B cell (primary cell): ENCODE results near the gene ICAM1. TPM values are rescaled to one million over a fixed set of nuclear protein-coding genes. Genes with fewer than 3 reads are reported as not detected.

ENCODE experiments used
- ATAC-seq: fragments of 200-7000 bp; cut with Tn5 transposase; one replicate; pipeline ENCODE4 v1.10.0; 2021; ENCODE audit warnings: low read depth, mild to moderate bottlenecking, moderate number of reproducible peaks, moderate library complexity
- CTCF ChIA-PET: fragments of 350-600 bp; sonication (Branson Sonifier 250); formaldehyde crosslinking; loops from one replicate; lab custom pipeline; 2021; ENCODE audit warnings: antibody characterized with exemption, inconsistent platforms; lab: Charles Lee
- POLR2A ChIA-PET: fragments of 350-600 bp; sonication (Branson Sonifier 250); formaldehyde crosslinking; loops from one replicate; lab custom pipeline; 2021; ENCODE audit warnings: antibody characterized with exemption; lab: Charles Lee
- DNase-seq: peaks from one replicate; pipeline ENCODE4 v3.0.0; 2013
- H2AFZ ChIP-seq: 2 replicates; pipeline ENCODE4 v1.6.1; 2012; ENCODE audit warnings: mild to moderate bottlenecking, low read depth, low read length; ENCODE audit not compliant: insufficient read depth, poor library complexity, severe bottlenecking
- H3K27ac ChIP-seq, 2 donors: 1 replicate in 1 of 2; 2 replicates in 1 of 2; pipeline ENCODE4 v1.5.1; 2012 to 2013; ENCODE audit warnings: low read length in 2 of 2, mild to moderate bottlenecking in 2 of 2, moderate library complexity in 1 of 2
- H3K27me3 ChIP-seq, 4 experiments: fragments of 200-600 bp in 1 of 4; sonication (generic) in 1 of 4; replicated peaks in 1 of 4; 1 replicate in 2 of 4; 2 replicates in 2 of 4; pipeline versions ENCODE4 v1.6.1 to v1.7.0; 2013 to 2016; ENCODE audit warnings: low read length in 3 of 4, mild to moderate bottlenecking in 2 of 4, mixed read lengths in 1 of 4, moderate library complexity in 1 of 4; ENCODE audit not compliant: insufficient read depth in 4 of 4, control insufficient read depth in 3 of 4; ENCODE audit errors: control extremely low read depth in 1 of 4
- H3K36me3 ChIP-seq, 2 experiments: replicated peaks in 1 of 2; 1 replicate in 1 of 2; 2 replicates in 1 of 2; pipeline versions ENCODE4 v1.6.1 to v1.7.1; 2013; ENCODE audit warnings: low read length in 1 of 2; ENCODE audit not compliant: insufficient read depth in 2 of 2, control insufficient read depth in 1 of 2; ENCODE audit errors: control extremely low read depth in 1 of 2, extremely low read depth in 1 of 2
- H3K4me1 ChIP-seq, 2 donors: fragments of 200-600 bp in 1 of 2; sonication (generic) in 1 of 2; 1 replicate in 1 of 2; 2 replicates in 1 of 2; pipeline versions ENCODE4 v1.5.1 to v1.6.1; 2013 to 2017; ENCODE audit warnings: low read length in 2 of 2; ENCODE audit not compliant: control insufficient read depth in 2 of 2, insufficient read depth in 2 of 2
- H3K4me2 ChIP-seq: replicated peaks from 2 replicates; pipeline ENCODE3; 2012; ENCODE audit warnings: mild to moderate bottlenecking, low read depth, low read length; ENCODE audit not compliant: poor library complexity, severe bottlenecking
- H3K4me3 ChIP-seq, 5 experiments: fragments of 200-600 bp in 1 of 5; sonication (generic) in 1 of 5; 1 replicate in 3 of 5; 2 replicates in 2 of 5; pipeline versions ENCODE4 v1.5.1 to v1.7.0; 2011 to 2016; ENCODE audit warnings: low read length in 4 of 5, mild to moderate bottlenecking in 4 of 5, low read depth in 2 of 5, control low read depth in 1 of 5, moderate library complexity in 1 of 5; ENCODE audit not compliant: insufficient read depth in 1 of 5; ENCODE audit errors: control extremely low read depth in 1 of 5, extremely low read depth in 1 of 5
- H3K79me2 ChIP-seq: fragments of 200-600 bp; sonication (generic); one replicate; pipeline ENCODE4 v1.6.0; 2016; ENCODE audit warnings: low read length; ENCODE audit not compliant: control insufficient read depth, insufficient read depth
- H3K9ac ChIP-seq: fragments of 200-600 bp; sonication (generic); 2 replicates; pipeline ENCODE4 v1.6.1; 2017; ENCODE audit warnings: mild to moderate bottlenecking, low read length, moderate library complexity
- H3K9me3 ChIP-seq, 3 donors: one replicate each; pipeline versions ENCODE4 v1.6.1 to v1.7.1; 2013; ENCODE audit warnings: low read length in 2 of 3; ENCODE audit not compliant: control insufficient read depth in 2 of 3, insufficient read depth in 1 of 3; ENCODE audit errors: control extremely low read depth in 1 of 3
- H4K20me1 ChIP-seq: 2 replicates; pipeline ENCODE4 v1.6.0; 2012; ENCODE audit warnings: mild to moderate bottlenecking, low read length; ENCODE audit not compliant: insufficient read depth, control insufficient read depth, poor library complexity, severe bottlenecking
- H3K27ac Mint-ChIP-seq: one replicate; pipeline ENCODE4 v1.8.0; 2021; ENCODE audit warnings: mixed read lengths
- H3K27me3 Mint-ChIP-seq: one replicate; pipeline ENCODE4 v1.8.0; 2021; ENCODE audit warnings: mixed read lengths
- H3K4me1 Mint-ChIP-seq: one replicate; pipeline ENCODE4 v1.8.0; 2021; ENCODE audit warnings: mixed read lengths
- H3K4me3 Mint-ChIP-seq: one replicate; pipeline ENCODE4 v1.8.0; 2021; ENCODE audit warnings: mixed read lengths
- H3K9me3 Mint-ChIP-seq: one replicate; pipeline ENCODE4 v1.8.0; 2022; ENCODE audit warnings: mixed read lengths; ENCODE audit not compliant: insufficient read depth
- EZH2 ChIP-seq: IDR thresholded peaks from 2 replicates; pipeline ENCODE4 v1.6.1; 2012; ENCODE audit warnings: borderline replicate concordance, low read depth, mild to moderate bottlenecking, moderate library complexity, low read length; ENCODE audit not compliant: insufficient read depth, poor library complexity, severe bottlenecking
- WGBS: methylation state at CpG from one replicate; pipeline ENCODE4 v1.1.5; 2013; ENCODE audit warnings: missing lambda C conversion rate; ENCODE audit not compliant: insufficient coverage; 5-methylcytosine and 5-hydroxymethylcytosine counted together
- intact Hi-C: fragments of 100-400 bp; cut with micrococcal nuclease; formaldehyde crosslinking; loops from one replicate; pipeline ENCODE4 v1.10.0; 2022
- polyA plus RNA-seq: library from polyadenylated mRNA; depleted of rRNA; stranded (reverse); fragments of >200 nt; gene quantifications from 2 replicates; pipeline ENCODE4 v1.2.3, GENCODE V29; 2012
- total RNA-seq, 2 donors: library from RNA; stranded (reverse); fragments of 120-200 nt in 1 of 2; gene quantifications; 1 replicate in 1 of 2; 2 replicates in 1 of 2; pipeline versions ENCODE4 v1.2.3 to v1.2.4, GENCODE V29; 2013 to 2022
- TF ChIP-seq, protein P1 (sequence below): fragments of 200-600 bp; IDR thresholded peaks from one replicate; pipeline ENCODE4 v1.8.0; 2022; ENCODE audit warnings: antibody characterized with exemption, mild to moderate bottlenecking

Gene ICAM1
- total and polyA plus RNA-seq, 2 donors (not counting 1 experiment from before 2014, with no cell fraction given), result 7.3 to 11.9 TPM

- Mint-ChIP-seq H3K27me3 (peaks cover 39% of the 10 kb centered on the region), H3K27ac (no peak overlapping the region), H3K4me1 (peaks cover 58% of the 10 kb centered on the region), H3K9me3 (no peaks in the 10 kb centered on the region), H3K4me3 (peak overlapping the region; percentile 87)
- Histone ChIP-seq H4K20me1 (peaks cover 29% of the 10 kb centered on the region), H3K4me2 (peak overlapping the region; percentile 96), H3K9me3 (peaks cover 0 to 55% (median 0%) of the 10 kb centered on the region in 3 donors), H3K79me2 (no peaks in the 10 kb centered on the region), H3K4me1 (peaks cover 72 to 74% of the 10 kb centered on the region in 2 donors), H3K9ac (no peak overlapping the region), H3K27me3 (peaks cover 0 to 75% (median 50%) of the 10 kb centered on the region in 4 experiments), H2AFZ (no peak overlapping the region), H3K36me3 (no peaks in the 10 kb centered on the region), H3K27ac (no peak overlapping the region), H3K4me3 (no peak overlapping the region)
- intact Hi-C loops, result no loop called here
- no peak for TF ChIP-seq EZH2
- TF ChIP-seq, protein P1, sequence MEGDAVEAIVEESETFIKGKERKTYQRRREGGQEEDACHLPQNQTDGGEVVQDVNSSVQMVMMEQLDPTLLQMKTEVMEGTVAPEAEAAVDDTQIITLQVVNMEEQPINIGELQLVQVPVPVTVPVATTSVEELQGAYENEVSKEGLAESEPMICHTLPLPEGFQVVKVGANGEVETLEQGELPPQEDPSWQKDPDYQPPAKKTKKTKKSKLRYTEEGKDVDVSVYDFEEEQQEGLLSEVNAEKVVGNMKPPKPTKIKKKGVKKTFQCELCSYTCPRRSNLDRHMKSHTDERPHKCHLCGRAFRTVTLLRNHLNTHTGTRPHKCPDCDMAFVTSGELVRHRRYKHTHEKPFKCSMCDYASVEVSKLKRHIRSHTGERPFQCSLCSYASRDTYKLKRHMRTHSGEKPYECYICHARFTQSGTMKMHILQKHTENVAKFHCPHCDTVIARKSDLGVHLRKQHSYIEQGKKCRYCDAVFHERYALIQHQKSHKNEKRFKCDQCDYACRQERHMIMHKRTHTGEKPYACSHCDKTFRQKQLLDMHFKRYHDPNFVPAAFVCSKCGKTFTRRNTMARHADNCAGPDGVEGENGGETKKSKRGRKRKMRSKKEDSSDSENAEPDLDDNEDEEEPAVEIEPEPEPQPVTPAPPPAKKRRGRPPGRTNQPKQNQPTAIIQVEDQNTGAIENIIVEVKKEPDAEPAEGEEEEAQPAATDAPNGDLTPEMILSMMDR, result no peak
- 33% methylated on average over 48 of the region's 49 CpGs for WGBS
- no peak for ATAC-seq
- CTCF ChIA-PET, result interaction anchor here (1.1 kb wide), 1 partner anchor 23 kb away, joined by 5 read pairs; the partner anchor contains the start of gene ICAM1
- peak; percentile 44 for DNase-seq
- POLR2A ChIA-PET, result interaction anchor here (0.8 kb wide), 1 partner anchor 22 kb away, joined by 3 read pairs; no protein-coding TSS in a partner anchor
Observed at GRCh38 chr19:10293637-10294367, 22.9 kb downstream of the ICAM1 start.

- Histone ChIP-seq H3K4me3 (no peak overlapping the region), H2AFZ (no peak overlapping the region), H3K27ac (no peak overlapping the region), H3K9ac (no peak overlapping the region), H3K4me1 (peaks cover 66 to 68% of the 10 kb centered on the region in 2 donors), H4K20me1 (peaks cover 29% of the 10 kb centered on the region), H3K4me2 (peak overlapping the region; percentile 96), H3K9me3 (peaks cover 0 to 50% (median 0%) of the 10 kb centered on the region in 3 donors), H3K36me3 (no peaks in the 10 kb centered on the region), H3K79me2 (no peaks in the 10 kb centered on the region), H3K27me3 (peaks cover 0 to 70% (median 45%) of the 10 kb centered on the region in 4 experiments)
- H3K27me3 Mint-ChIP-seq, result peaks cover 39% of the 10 kb centered on the region
- intact Hi-C loops, result no loop called here
- H3K4me3 Mint-ChIP-seq, result peak overlapping the region; percentile 44
- H3K9me3 Mint-ChIP-seq, result no peaks in the 10 kb centered on the region
- ATAC-seq (no peak), DNase-seq (peak; percentile 43)
- CTCF ChIA-PET, result interaction anchor here (1.1 kb wide), 1 partner anchor 23 kb away, joined by 5 read pairs; the partner anchor contains the start of gene ICAM1
- peaks cover 52% of the 10 kb centered on the region for H3K4me1 Mint-ChIP-seq
- POLR2A ChIA-PET, result interaction anchor here (0.8 kb wide), 1 partner anchor 23 kb away, joined by 3 read pairs; no protein-coding TSS in a partner anchor
- H3K27ac Mint-ChIP-seq, result peak overlapping the region; percentile 37
- 25% methylated on average over 25 of the region's 25 CpGs for WGBS
- no peak for TF ChIP-seq EZH2
- TF ChIP-seq, protein P1, result no peak
Observed at GRCh38 chr19:10294368-10294697, 23.4 kb downstream of the ICAM1 start.
